ENCODE data around the gene ACAA1. TPM values are rescaled to one million over a fixed set of nuclear protein-coding genes. Genes with fewer than 3 reads are reported as not detected.

The ACAA1 gene
- total RNA-seq, 1 donor from 2014 or later: 62.0 TPM

- Mint-ChIP-seq H3K36me3 (ENCODE audit: unreplicated experiment) (no peaks in the 10 kb centered on the region), H3K4me3 (ENCODE audit: unreplicated experiment) (no peak overlapping the region), H3K27me3 (ENCODE audit: unreplicated experiment) (peaks cover 58% of the 10 kb centered on the region), H3K9me3 (ENCODE audit: unreplicated experiment) (no peaks in the 10 kb centered on the region), H3K27ac (ENCODE audit: unreplicated experiment) (no peak overlapping the region), H3K4me1 (ENCODE audit: unreplicated experiment) (no peaks in the 10 kb centered on the region)
- no peak for DNase-seq (ENCODE audit: extremely low spot score, unreplicated experiment)
- TF ChIP-seq CTCF (IDR thresholded peaks at IDR 0.05): no peak
Measured at GRCh38 chr3:38098376-38098723, 38.6 kb downstream of the ACAA1 start.

- Mint-ChIP-seq H3K4me1 (ENCODE audit: unreplicated experiment) (no peaks in the 10 kb centered on the region), H3K27me3 (ENCODE audit: unreplicated experiment) (peaks cover 56% of the 10 kb centered on the region), H3K9me3 (ENCODE audit: unreplicated experiment) (no peaks in the 10 kb centered on the region), H3K4me3 (ENCODE audit: unreplicated experiment) (no peak overlapping the region), H3K27ac (ENCODE audit: unreplicated experiment) (no peak overlapping the region), H3K36me3 (ENCODE audit: unreplicated experiment) (no peaks in the 10 kb centered on the region)
- no peak for DNase-seq (ENCODE audit: extremely low spot score, unreplicated experiment)
- no peak for TF ChIP-seq CTCF (IDR thresholded peaks at IDR 0.05)
Measured at GRCh38 chr3:38097446-38098375, 39.2 kb downstream of the ACAA1 start.

- Mint-ChIP-seq H3K27ac (ENCODE audit: unreplicated experiment) (no peak overlapping the region), H3K9me3 (ENCODE audit: unreplicated experiment) (no peaks in the 10 kb centered on the region), H3K27me3 (ENCODE audit: unreplicated experiment) (peaks cover 56% of the 10 kb centered on the region), H3K4me1 (ENCODE audit: unreplicated experiment) (no peaks in the 10 kb centered on the region), H3K4me3 (ENCODE audit: unreplicated experiment) (no peak overlapping the region), H3K36me3 (ENCODE audit: unreplicated experiment) (no peaks in the 10 kb centered on the region)
- DNase-seq (ENCODE audit: extremely low spot score, unreplicated experiment): no peak
- no peak for TF ChIP-seq CTCF (IDR thresholded peaks at IDR 0.05)
Measured at GRCh38 chr3:38095669-38096483, 41.1 kb downstream of the ACAA1 start.

- H3K27me3 Mint-ChIP-seq (ENCODE audit: unreplicated experiment): peaks cover 51% of the 10 kb centered on the region
- DNase-seq (ENCODE audit: extremely low spot score, unreplicated experiment): no peak
Measured at GRCh38 chr3:38094999-38095398, 41.9 kb downstream of the ACAA1 start.

More at GRCh38 chr3:38094999-38095398, 41.9 kb downstream of the ACAA1 start:
- H3K36me3 Mint-ChIP-seq (ENCODE audit: unreplicated experiment): no peaks in the 10 kb centered on the region
- no peaks in the 10 kb centered on the region for H3K9me3 Mint-ChIP-seq (ENCODE audit: unreplicated experiment)
- H3K4me3 Mint-ChIP-seq (ENCODE audit: unreplicated experiment): no peak overlapping the region
- H3K27ac Mint-ChIP-seq (ENCODE audit: unreplicated experiment): no peak overlapping the region
- no peaks in the 10 kb centered on the region for H3K4me1 Mint-ChIP-seq (ENCODE audit: unreplicated experiment)
- TF ChIP-seq CTCF (IDR thresholded peaks at IDR 0.05): no peak

Measured in osteocyte (in vitro differentiated cells).